ENCODE measurements around the gene VRK3. TPM values are rescaled to one million over a fixed set of nuclear protein-coding genes. Genes with fewer than 3 reads are reported as not detected.
"Not testable (repeated sequence)": the region's sequence is repeated elsewhere in the genome, so short reads cannot be mapped to it uniquely, and the experiment has no call there.

VRK3 gene
- total RNA-seq: 10 to 100 TPM; 50.0 to 77.7 TPM

GRCh38 chr19:50025022-50025793 lies at the start of gene VRK3:
VRK3 (minus strand) TSS chr19:50025372; CDS start chr19:50016162, 9,210 bp downstream.
- no peak for TF ChIP-seq CTCF (IDR thresholded peaks at IDR 0.05)
- Histone ChIP-seq H3K27me3 (no peaks in the 10 kb centered on the region), H3K27ac (peak within 1 kb of the TSS; percentile 96), H3K4me1 (peaks cover 15% of the 10 kb centered on the region), H3K9ac (ENCODE audit: low read depth in 2 of 2, low read length in 2 of 2) (peak within 1 kb of the TSS; percentile 85 to 94), H3K36me3 (no peaks in the 10 kb centered on the region), H3K9me3 (no peaks in the 10 kb centered on the region), H3K4me3 (peak within 1 kb of the TSS; percentile 96)
- intact Hi-C loops (cut with DNase I): no loop called here
- DNase-seq: peak; percentile 100

GRCh38 chr19:50068382-50068781 lies 43.2 kb upstream of the VRK3 start:
- H3K4me3 ChIP-seq; H3K27me3 ChIP-seq; DNase-seq; H3K27ac ChIP-seq; H3K9ac ChIP-seq (ENCODE audit: low read depth in 2 of 2, low read length in 2 of 2); intact Hi-C loops (cut with DNase I); H3K36me3 ChIP-seq; H3K4me1 ChIP-seq; H3K9me3 ChIP-seq: not testable (repeated sequence)

- Histone ChIP-seq H3K4me1 (no peaks in the 10 kb centered on the region), H3K9me3 (no peaks in the 10 kb centered on the region), H3K27ac (no peak overlapping the region), H3K27me3 (no peaks in the 10 kb centered on the region), H3K4me3 (no peak overlapping the region), H3K9ac (ENCODE audit: low read depth in 2 of 2, low read length in 2 of 2) (no peak overlapping the region), H3K36me3 (no peaks in the 10 kb centered on the region)
- intact Hi-C loops (cut with DNase I): no loop called here
- TF ChIP-seq CTCF (IDR thresholded peaks at IDR 0.05): no peak
- no peak for DNase-seq
These were observed 42.4 kb upstream of the VRK3 start for GRCh38 chr19:50067575-50067974.

GRCh38 chr19:50065938-50066337 lies 40.8 kb upstream of the VRK3 start:
- no peak for TF ChIP-seq CTCF (IDR thresholded peaks at IDR 0.05)
- Histone ChIP-seq H3K4me1 (no peaks in the 10 kb centered on the region), H3K9me3 (no peaks in the 10 kb centered on the region), H3K9ac (ENCODE audit: low read depth in 2 of 2, low read length in 2 of 2) (no peak overlapping the region), H3K36me3 (no peaks in the 10 kb centered on the region), H3K27ac (no peak overlapping the region), H3K4me3 (no peak overlapping the region), H3K27me3 (no peaks in the 10 kb centered on the region)
- no peak for DNase-seq
- intact Hi-C loops (cut with DNase I): no loop called here

GRCh38 chr19:50061650-50062049 lies 36.5 kb upstream of the VRK3 start:
- no peak for TF ChIP-seq CTCF (IDR thresholded peaks at IDR 0.05)
- intact Hi-C loops (cut with DNase I): no loop called here
- DNase-seq: no peak
- Histone ChIP-seq H3K4me1 (no peaks in the 10 kb centered on the region), H3K9ac (ENCODE audit: low read depth in 2 of 2, low read length in 2 of 2) (no peak overlapping the region), H3K4me3 (no peak overlapping the region), H3K27me3 (no peaks in the 10 kb centered on the region), H3K9me3 (peaks cover 4% of the 10 kb centered on the region), H3K36me3 (no peaks in the 10 kb centered on the region), H3K27ac (no peak overlapping the region)

GRCh38 chr19:50060107-50060506 lies 34.9 kb upstream of the VRK3 start:
- no peak overlapping the region for H3K27ac ChIP-seq
- intact Hi-C loops (cut with DNase I): no loop called here
- no peaks in the 10 kb centered on the region for H3K27me3 ChIP-seq
- H3K4me1 ChIP-seq: no peaks in the 10 kb centered on the region
- no peaks in the 10 kb centered on the region for H3K36me3 ChIP-seq
- no peak overlapping the region for H3K4me3 ChIP-seq
- peaks cover 4% of the 10 kb centered on the region for H3K9me3 ChIP-seq
- TF ChIP-seq CTCF (IDR thresholded peaks at IDR 0.05): no peak
- no peak overlapping the region for H3K9ac ChIP-seq (ENCODE audit: low read depth in 2 of 2, low read length in 2 of 2)
- DNase-seq: no peak
